GM12878 (cell line): ENCODE measurements around the gene OTOS. TPM values are rescaled to one million over a fixed set of nuclear protein-coding genes. Genes with fewer than 3 reads are reported as not detected.

Experiments used
- ATAC-seq: fragments of 200-7000 bp; cut with Tn5 transposase; 3 replicates; pipeline ENCODE4 v1.9.1; 2020; ENCODE audit warnings: mild to moderate bottlenecking, moderate library complexity
- BruUV-seq: library from RNA; stranded (reverse); fragments of 400-500 nt; replicated peaks from 2 replicates; lab custom pipeline; 2021; lab: Mats Ljungman, UMichigan
- CTCF ChIA-PET: fragments of 300-600 bp; sonication (Branson Sonifier 250); formaldehyde crosslinking; extraction: SDS; loops from one replicate; lab custom pipeline; 2021; ENCODE audit warnings: inconsistent platforms; lab: Yijun Ruan, JAX
- POLR2A ChIA-PET: fragments of 350-600 bp; formaldehyde crosslinking; extraction: SDS; loops from one replicate; lab custom pipeline; 2021; ENCODE audit warnings: inconsistent platforms; lab: Charles Lee
- RAD21 ChIA-PET: fragments of 300-600 bp; sonication (Branson Sonifier 250); formaldehyde crosslinking; loops from one replicate; lab custom pipeline; 2023; ENCODE audit warnings: antibody characterized with exemption; ENCODE audit not compliant: unreplicated experiment; lab: Charles Lee
- SMC1A ChIA-PET: fragments of 300-600 bp; sonication (Branson Sonifier 250); formaldehyde crosslinking; loops from one replicate; lab custom pipeline; 2023; ENCODE audit not compliant: unreplicated experiment, uncharacterized antibody; lab: Charles Lee
- DNase-seq: peaks from one replicate; pipeline ENCODE4 v3.0.0-alpha.2; 2011; ENCODE audit warnings: low read depth, low spot score
- FAIRE-seq: peaks from 3 replicates; lab custom pipeline; 2011; peaks lifted over from hg19 to GRCh38; lab: Jason Lieb, UNC
- H2AFZ ChIP-seq: 2 replicates; pipeline ENCODE4 v1.6.0; 2011; ENCODE audit warnings: low read depth, low read length, control low read depth; ENCODE audit not compliant: control insufficient read depth
- H3K27ac ChIP-seq: 2 replicates; pipeline ENCODE4 v1.5.1; 2011; ENCODE audit warnings: control low read depth; ENCODE audit not compliant: control insufficient read depth, insufficient read depth
- H3K27me3 ChIP-seq, 2 experiments: replicated peaks in 1 of 2; 2 replicates each; pipeline versions ENCODE4 v1.6.0 to v1.6.1; 2011; ENCODE audit warnings: low read length in 1 of 2; ENCODE audit not compliant: control insufficient read depth in 2 of 2, insufficient read depth in 2 of 2
- H3K36me3 ChIP-seq, 2 experiments: 2 replicates each; pipeline ENCODE4 v1.5.1; 2011; ENCODE audit warnings: low read length in 1 of 2; ENCODE audit not compliant: control insufficient read depth in 2 of 2, insufficient read depth in 2 of 2
- H3K4me1 ChIP-seq: 2 replicates; pipeline ENCODE4 v1.6.1; 2011; ENCODE audit warnings: mild to moderate bottlenecking, low read length, moderate library complexity, mixed read lengths; ENCODE audit not compliant: control insufficient read depth, insufficient read depth
- H3K4me2 ChIP-seq: 2 replicates; pipeline ENCODE4 v1.6.0; 2011; ENCODE audit warnings: control low read depth; ENCODE audit not compliant: control insufficient read depth, insufficient read depth
- H3K4me3 ChIP-seq: fragments of 200-600 bp; sonication (generic); 2 replicates; pipeline ENCODE4 v1.5.1; 2016
- H3K79me2 ChIP-seq: 2 replicates; pipeline ENCODE4 v1.6.0; 2011; ENCODE audit warnings: low read length; ENCODE audit not compliant: control insufficient read depth, insufficient read depth
- H3K9ac ChIP-seq: 2 replicates; pipeline ENCODE4 v1.8.0; 2011; ENCODE audit warnings: low read length, control low read depth, mixed read lengths; ENCODE audit not compliant: control insufficient read depth, insufficient read depth
- H3K9me3 ChIP-seq: replicated peaks from 3 replicates; pipeline ENCODE4 v1.5.1; 2011; ENCODE audit warnings: mild to moderate bottlenecking, low read length; ENCODE audit not compliant: control insufficient read depth, insufficient read depth
- H4K20me1 ChIP-seq: 2 replicates; pipeline ENCODE4 v1.6.0; 2011; ENCODE audit not compliant: control insufficient read depth, insufficient read depth
- CBX5 ChIP-seq: sonication (generic); IDR thresholded peaks from 2 replicates; pipeline ENCODE4 v1.6.1; 2016; ENCODE audit warnings: low read depth, moderate library complexity, mild to moderate bottlenecking, inconsistent platforms
- CREB1 ChIP-seq: IDR thresholded peaks from 2 replicates; pipeline ENCODE4 v1.6.1; 2012; ENCODE audit warnings: low read depth, mild to moderate bottlenecking, inconsistent platforms
- ESRRA ChIP-seq: IDR thresholded peaks from 2 replicates; pipeline ENCODE4 v1.6.1; 2012; ENCODE audit warnings: mild to moderate bottlenecking, low read length, improper control_type of control experiment
- GABPA ChIP-seq: IDR thresholded peaks from 2 replicates; pipeline ENCODE4 v1.6.1; 2014; ENCODE audit warnings: antibody characterized with exemption, low read depth, mild to moderate bottlenecking, inconsistent platforms
- JUND ChIP-seq: IDR thresholded peaks from 2 replicates; pipeline ENCODE4 v1.6.1; 2012; ENCODE audit warnings: low read depth, mild to moderate bottlenecking, low read length, improper control_type of control experiment, moderate library complexity
- KLF5 ChIP-seq: fragments of 450-650 bp; IDR thresholded peaks from 2 replicates; pipeline ENCODE4 v1.6.1; 2014; ENCODE audit warnings: mild to moderate bottlenecking; ENCODE audit not compliant: partially characterized antibody
- MYC ChIP-seq: IDR thresholded peaks from 2 replicates; pipeline ENCODE4 v1.6.1; 2011; ENCODE audit warnings: mild to moderate bottlenecking, low read length, moderate library complexity, inconsistent platforms; ENCODE audit not compliant: insufficient read depth, insufficient replicate concordance, insufficient read length, severe bottlenecking
- STAT3 ChIP-seq: IDR thresholded peaks from 2 replicates; pipeline ENCODE4 v1.6.1; 2011; ENCODE audit warnings: low read depth, low read length, improper control_type of control experiment
- WGBS: methylation state at CpG from one replicate; pipeline ENCODE4 v1.1.6; 2016; ENCODE audit warnings: low lambda C conversion rate; ENCODE audit not compliant: insufficient replicate concordance, insufficient coverage; ENCODE audit errors: missing lambda C conversion rate; 5-methylcytosine and 5-hydroxymethylcytosine counted together
- in situ Hi-C: fragments of 300-500 bp; cut with MboI; formaldehyde crosslinking; loops from 9 replicates; pipeline ENCODE4 v1.14.3; 2018; ENCODE audit warnings: mixed read lengths
- intact Hi-C: fragments of 100-400 bp; cut with micrococcal nuclease; formaldehyde crosslinking; loops from one replicate; pipeline ENCODE4 v1.14.2; 2022; ENCODE audit not compliant: unreplicated experiment
- polyA plus RNA-seq, 11 experiments: library from polyadenylated mRNA; depleted of rRNA in 4 of 11; unstranded in 6 of 11; stranded (reverse) in 5 of 11; fragments of >200 nt; fragmentation: Nextera tagmentation in 4 of 11; fragmentation: Illumina TruSeq in 1 of 11; extraction: Ambion mirVana in 4 of 11; extraction: Trizol in 1 of 11; gene quantifications; 1 replicate in 1 of 11; 2 replicates in 10 of 11; pipeline versions ENCODE4 v1.2.1 to v1.2.3, GENCODE V29; 2011 to 2016; ENCODE audit warnings: inconsistent platforms in 2 of 11, missing spikeins in 2 of 11, low read depth in 1 of 11
- total RNA-seq, 4 experiments: library from RNA; depleted of rRNA in 3 of 4; stranded (reverse); fragments of >200 nt in 3 of 4; fragmentation: Illumina TruSeq in 1 of 4; extraction: Trizol in 1 of 4; gene quantifications; 2 replicates each; pipeline versions ENCODE4 v1.2.1 to v1.2.3, GENCODE V29; 2013 to 2021
- TF ChIP-seq, protein P1 (sequence below): fragments of 450-650 bp; IDR thresholded peaks from 2 replicates; pipeline ENCODE4 v1.6.1; 2016; ENCODE audit warnings: mild to moderate bottlenecking
- TF ChIP-seq, protein P2 (sequence below): fragments of 450-650 bp; IDR thresholded peaks from 2 replicates; pipeline ENCODE4 v1.6.1; 2017; ENCODE audit warnings: mild to moderate bottlenecking, moderate library complexity
- TF ChIP-seq, protein P3 (sequence below): fragments of 450-650 bp; IDR thresholded peaks from 2 replicates; pipeline ENCODE4 v1.6.1; 2017; ENCODE audit warnings: mild to moderate bottlenecking

Gene OTOS
- total and polyA plus RNA-seq, 10 of the 15 experiments (the other 5 are each of a cell fraction or from before 2014, with no cell fraction given): not detected

DNA sequence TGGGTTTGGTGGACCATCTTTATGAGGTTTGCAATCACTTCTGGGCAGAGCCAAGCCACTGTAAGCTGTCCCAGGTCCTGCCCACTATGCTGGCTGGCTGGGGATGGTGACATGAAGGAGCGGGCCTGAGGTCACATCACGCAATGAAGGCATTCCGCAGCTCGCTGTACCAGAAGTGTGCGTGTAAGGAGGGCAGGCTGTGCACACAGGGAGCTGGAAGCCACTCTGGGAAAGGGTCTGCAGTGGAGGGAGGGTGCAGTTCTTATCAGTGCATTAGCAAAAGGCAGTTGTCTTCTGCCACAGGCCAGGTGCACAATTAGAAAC is 16.7 kb upstream of the OTOS start:
- Histone ChIP-seq H3K9ac (no peak overlapping the region), H3K9me3 (no peaks in the 10 kb centered on the region), H3K4me1 (no peaks in the 10 kb centered on the region), H3K79me2 (no peaks in the 10 kb centered on the region), H3K4me2 (no peak overlapping the region), H3K27me3 (no peaks in the 10 kb centered on the region), H3K27ac (no peak overlapping the region), H4K20me1 (no peaks in the 10 kb centered on the region), H2AFZ (no peak overlapping the region), H3K36me3 (no peaks in the 10 kb centered on the region), H3K4me3 (no peak overlapping the region)
- POLR2A ChIA-PET: no interaction called here
- DNase-seq (no peak), FAIRE-seq (no peak), ATAC-seq (no peak)
- CTCF ChIA-PET: no interaction called here
- no TSS peak for BruUV-seq
- RAD21 ChIA-PET: no interaction called here
- intact Hi-C loops (no loop called here), in situ Hi-C loops (no loop called here)
- SMC1A ChIA-PET: no interaction called here
- 77% methylated on average over 5 of the region's 5 CpGs for WGBS
- TF ChIP-seq, protein P1, sequence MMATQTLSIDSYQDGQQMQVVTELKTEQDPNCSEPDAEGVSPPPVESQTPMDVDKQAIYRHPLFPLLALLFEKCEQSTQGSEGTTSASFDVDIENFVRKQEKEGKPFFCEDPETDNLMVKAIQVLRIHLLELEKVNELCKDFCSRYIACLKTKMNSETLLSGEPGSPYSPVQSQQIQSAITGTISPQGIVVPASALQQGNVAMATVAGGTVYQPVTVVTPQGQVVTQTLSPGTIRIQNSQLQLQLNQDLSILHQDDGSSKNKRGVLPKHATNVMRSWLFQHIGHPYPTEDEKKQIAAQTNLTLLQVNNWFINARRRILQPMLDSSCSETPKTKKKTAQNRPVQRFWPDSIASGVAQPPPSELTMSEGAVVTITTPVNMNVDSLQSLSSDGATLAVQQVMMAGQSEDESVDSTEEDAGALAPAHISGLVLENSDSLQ: no peak
- no peak for TF ChIP-seq JUND
- TF ChIP-seq CREB1: no peak
- TF ChIP-seq ESRRA: no peak
- TF ChIP-seq, protein P2, sequence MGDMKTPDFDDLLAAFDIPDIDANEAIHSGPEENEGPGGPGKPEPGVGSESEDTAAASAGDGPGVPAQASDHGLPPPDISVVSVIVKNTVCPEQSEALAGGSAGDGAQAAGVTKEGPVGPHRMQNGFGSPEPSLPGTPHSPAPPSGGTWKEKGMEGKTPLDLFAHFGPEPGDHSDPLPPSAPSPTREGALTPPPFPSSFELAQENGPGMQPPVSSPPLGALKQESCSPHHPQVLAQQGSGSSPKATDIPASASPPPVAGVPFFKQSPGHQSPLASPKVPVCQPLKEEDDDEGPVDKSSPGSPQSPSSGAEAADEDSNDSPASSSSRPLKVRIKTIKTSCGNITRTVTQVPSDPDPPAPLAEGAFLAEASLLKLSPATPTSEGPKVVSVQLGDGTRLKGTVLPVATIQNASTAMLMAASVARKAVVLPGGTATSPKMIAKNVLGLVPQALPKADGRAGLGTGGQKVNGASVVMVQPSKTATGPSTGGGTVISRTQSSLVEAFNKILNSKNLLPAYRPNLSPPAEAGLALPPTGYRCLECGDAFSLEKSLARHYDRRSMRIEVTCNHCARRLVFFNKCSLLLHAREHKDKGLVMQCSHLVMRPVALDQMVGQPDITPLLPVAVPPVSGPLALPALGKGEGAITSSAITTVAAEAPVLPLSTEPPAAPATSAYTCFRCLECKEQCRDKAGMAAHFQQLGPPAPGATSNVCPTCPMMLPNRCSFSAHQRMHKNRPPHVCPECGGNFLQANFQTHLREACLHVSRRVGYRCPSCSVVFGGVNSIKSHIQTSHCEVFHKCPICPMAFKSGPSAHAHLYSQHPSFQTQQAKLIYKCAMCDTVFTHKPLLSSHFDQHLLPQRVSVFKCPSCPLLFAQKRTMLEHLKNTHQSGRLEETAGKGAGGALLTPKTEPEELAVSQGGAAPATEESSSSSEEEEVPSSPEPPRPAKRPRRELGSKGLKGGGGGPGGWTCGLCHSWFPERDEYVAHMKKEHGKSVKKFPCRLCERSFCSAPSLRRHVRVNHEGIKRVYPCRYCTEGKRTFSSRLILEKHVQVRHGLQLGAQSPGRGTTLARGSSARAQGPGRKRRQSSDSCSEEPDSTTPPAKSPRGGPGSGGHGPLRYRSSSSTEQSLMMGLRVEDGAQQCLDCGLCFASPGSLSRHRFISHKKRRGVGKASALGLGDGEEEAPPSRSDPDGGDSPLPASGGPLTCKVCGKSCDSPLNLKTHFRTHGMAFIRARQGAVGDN: no peak
- TF ChIP-seq, protein P3, sequence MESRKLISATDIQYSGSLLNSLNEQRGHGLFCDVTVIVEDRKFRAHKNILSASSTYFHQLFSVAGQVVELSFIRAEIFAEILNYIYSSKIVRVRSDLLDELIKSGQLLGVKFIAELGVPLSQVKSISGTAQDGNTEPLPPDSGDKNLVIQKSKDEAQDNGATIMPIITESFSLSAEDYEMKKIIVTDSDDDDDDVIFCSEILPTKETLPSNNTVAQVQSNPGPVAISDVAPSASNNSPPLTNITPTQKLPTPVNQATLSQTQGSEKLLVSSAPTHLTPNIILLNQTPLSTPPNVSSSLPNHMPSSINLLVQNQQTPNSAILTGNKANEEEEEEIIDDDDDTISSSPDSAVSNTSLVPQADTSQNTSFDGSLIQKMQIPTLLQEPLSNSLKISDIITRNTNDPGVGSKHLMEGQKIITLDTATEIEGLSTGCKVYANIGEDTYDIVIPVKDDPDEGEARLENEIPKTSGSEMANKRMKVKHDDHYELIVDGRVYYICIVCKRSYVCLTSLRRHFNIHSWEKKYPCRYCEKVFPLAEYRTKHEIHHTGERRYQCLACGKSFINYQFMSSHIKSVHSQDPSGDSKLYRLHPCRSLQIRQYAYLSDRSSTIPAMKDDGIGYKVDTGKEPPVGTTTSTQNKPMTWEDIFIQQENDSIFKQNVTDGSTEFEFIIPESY: no peak
- TF ChIP-seq MYC: no peak
- TF ChIP-seq STAT3: no peak
- no peak for TF ChIP-seq CBX5
- no peak for TF ChIP-seq GABPA
- TF ChIP-seq KLF5: no peak
